ENCODE results near the gene MOSMO. TPM values are rescaled to one million over a fixed set of nuclear protein-coding genes. Genes with fewer than 3 reads are reported as not detected.

MOSMO gene
- total and polyA plus RNA-seq, 2 of the 4 experiments (the other 2 are of a cell fraction) = 10.5 to 16.0 TPM

GRCh38 chr16:22008215-22009059, 526 bp downstream of the MOSMO start (continued):
- TF ChIP-seq SMC3 (IDR thresholded peaks at IDR 0.05; ENCODE audit: low read depth, low read length) = no peak
- no peak for TF ChIP-seq CHD1 (IDR thresholded peaks at IDR 0.05; ENCODE audit: low read depth, low read length)
- no peak for TF ChIP-seq CEBPB (IDR thresholded peaks at IDR 0.05; ENCODE audit: low read depth, low read length)

GRCh38 chr16:22010902-22011301, 3.0 kb downstream of the MOSMO start:
- Histone ChIP-seq H2BK20ac (ENCODE audit: low read depth, low read length) (no peak overlapping the region), H2BK120ac (ENCODE audit: low read depth, low read length) (no peak overlapping the region), H3K79me1 (ENCODE audit: low read depth in 1 of 2, low read length in 2 of 2) (peaks cover 11 to 70% of the 10 kb centered on the region in 2 experiments), H2AK9ac (replicated peaks; ENCODE audit: low read depth, low read length, poor library complexity) (no peak overlapping the region), H4K5ac (ENCODE audit: low read depth, low read length) (no peak overlapping the region), H2BK15ac (ENCODE audit: low read depth, low read length) (no peak overlapping the region), H3K9me3 (ENCODE audit: control insufficient read depth, insufficient read depth, low read length) (no peaks in the 10 kb centered on the region), H3K9ac (ENCODE audit: low read depth, low read length) (no peak overlapping the region), H4K91ac (ENCODE audit: insufficient read depth, low read depth, low read length) (no peak overlapping the region), H3K4me1 (ENCODE audit: control insufficient read depth, insufficient read depth, low read length) (peaks cover 8% of the 10 kb centered on the region), H4K20me1 (ENCODE audit: insufficient read depth, low read length) (peaks cover 41% of the 10 kb centered on the region), H3K4me2 (ENCODE audit: low read depth, low read length) (no peak overlapping the region; the same call in 1 of the 2 replicates), H4K8ac (ENCODE audit: low read depth in 2 of 2, low read length in 2 of 2) (no peak overlapping the region), H3K9me1 (ENCODE audit: insufficient read depth, low read length) (peaks cover 17% of the 10 kb centered on the region), H3K4me3 (ENCODE audit: insufficient read depth, low read depth, low read length) (no peak overlapping the region), H2AFZ (replicated peaks; ENCODE audit: low read length, poor library complexity) (no peak overlapping the region), H3K14ac (replicated peaks; ENCODE audit: low read depth, low read length) (no peak overlapping the region), H3K18ac (ENCODE audit: low read depth, low read length) (no peak overlapping the region), H3K23ac (ENCODE audit: low read depth, low read length) (0 out of 2 replicates have a peak overlapping the region, but pooled peaks have one; percentile 14), H3K27me3 (ENCODE audit: control insufficient read depth, insufficient read depth, low read length) (no peaks in the 10 kb centered on the region), H3K56ac (ENCODE audit: extremely low read depth, insufficient read depth, low read length) (no peak overlapping the region), H3K27ac (ENCODE audit: insufficient read depth, low read length) (no peak overlapping the region), H3K36me3 (ENCODE audit: control insufficient read depth, insufficient read depth, low read length) (no peaks in the 10 kb centered on the region; the same call in 1 of the 2 replicates), H2BK5ac (ENCODE audit: low read depth, low read length, poor library complexity, severe bottlenecking) (no peak overlapping the region), H3K4ac (ENCODE audit: low read depth, low read length) (no peak overlapping the region), H2AK5ac (ENCODE audit: low read depth, low read length) (no peak overlapping the region)
- dilution Hi-C loops (cut with HindIII; ENCODE audit: low sequenced_read_pairs, unreplicated experiment) = no loop called here
- TF ChIP-seq ELK1 (IDR thresholded peaks at IDR 0.05; ENCODE audit: borderline replicate concordance, low read depth, low read length) = no peak
- TF ChIP-seq MAFK (IDR thresholded peaks at IDR 0.05; ENCODE audit: low read depth, low read length) = no peak
- WGBS, 2 experiments (ENCODE audit: extremely low coverage in 2 of 2, insufficient read length in 1 of 2) = no CpG with 5 or more reads among the region's 5 CpGs
- ATAC-seq (ENCODE audit: low read depth) (no peak), DNase-seq (no peak)
- ChIA-PET CTCF (no interaction called here), POLR2A (ENCODE audit: unreplicated experiment) (no interaction called here)
- intact Hi-C loops (cut with micrococcal nuclease) = no loop called here
- in situ Hi-C loops (cut with MboI; ENCODE audit: low sequenced_read_pairs) = no loop called here
- BruUV-seq (replicated peaks) = no TSS peak
